Left hindlimb (tissue), 1 donor: ENCODE results near the gene MYO1E.

Experiments
- DNase-seq: peaks from one replicate; pipeline ENCODE4 v3.0.0-alpha.2; 2018

The MYO1E gene

GRCh38 chr15:59116771-59117170 is 255.9 kb downstream of the MYO1E start:
- DNase-seq: no peak

GRCh38 chr15:59116141-59116540 is 256.5 kb downstream of the MYO1E start:
- no peak for DNase-seq

- DNase-seq: no peak
Measured at GRCh38 chr15:59115047-59115446, 257.6 kb downstream of the MYO1E start.

- DNase-seq: no peak
Measured at GRCh38 chr15:59111251-59111650, 261.4 kb downstream of the MYO1E start.

GRCh38 chr15:59105854-59106253 is 266.8 kb downstream of the MYO1E start:
- no peak for DNase-seq

GRCh38 chr15:59104912-59105732 is 267.5 kb downstream of the MYO1E start, which contains the start of gene CCNB2:
Gene CCNB2, plus strand, starts transcription at chr15:59105146. Its CDS starts 123 bp downstream, at chr15:59105269.
- DNase-seq: peak; percentile 92

GRCh38 chr15:59104602-59104911 is 268.1 kb downstream of the MYO1E start:
- no peak for DNase-seq

- DNase-seq: no peak
Measured at GRCh38 chr15:59099162-59099685, 273.4 kb downstream of the MYO1E start.

GRCh38 chr15:59096429-59096828 is 276.2 kb downstream of the MYO1E start:
- DNase-seq: no peak

GRCh38 chr15:59094077-59094476 is 278.6 kb downstream of the MYO1E start:
- no peak for DNase-seq

GRCh38 chr15:59087731-59088130 is 284.9 kb downstream of the MYO1E start:
- DNase-seq: no peak
